ENCODE results near the gene MXRA7. TPM values are rescaled to one million over a fixed set of nuclear protein-coding genes. Genes with fewer than 3 reads are reported as not detected.
"Not testable (repeated sequence)": the region's sequence is repeated elsewhere in the genome, so short reads cannot be mapped to it uniquely, and the experiment has no call there.

The MXRA7 gene
- total and polyA plus RNA-seq, 8 donors = 41.4 to 209 (median 71.6) TPM

DNA sequence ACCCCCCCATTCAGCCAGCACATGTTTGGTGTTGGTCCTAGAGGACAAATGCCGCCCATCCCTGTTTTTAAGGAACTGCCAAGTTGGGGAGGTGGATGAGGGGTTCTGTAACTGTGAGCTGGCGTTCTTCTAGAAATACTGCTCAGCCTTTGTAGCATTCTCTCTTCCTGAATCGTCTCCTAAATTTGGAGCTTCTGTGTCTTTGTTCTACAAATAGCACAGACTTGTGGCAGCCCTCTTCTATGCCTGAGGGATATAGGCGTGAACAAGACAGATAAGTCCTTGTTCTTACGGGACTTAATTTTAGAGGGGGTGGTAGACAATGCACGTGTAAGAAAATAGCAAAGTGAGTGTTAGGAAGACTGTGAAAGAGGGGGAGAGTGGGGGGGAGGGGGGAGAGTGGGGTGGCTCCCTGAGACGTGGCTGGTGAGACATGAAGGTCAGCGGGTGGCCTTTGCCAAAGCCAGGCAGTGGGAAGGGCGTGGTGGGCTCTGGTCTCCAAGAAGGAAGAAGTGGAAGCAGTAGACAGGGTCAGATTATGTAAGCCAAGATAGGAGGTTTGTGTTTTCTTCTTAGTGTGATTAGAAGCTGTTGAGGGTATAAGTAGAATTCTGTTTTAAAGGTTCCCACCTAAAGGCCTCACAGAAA is 37.1 kb upstream of the MXRA7 start:
- Histone ChIP-seq H3K9me3 (no peaks in the 10 kb centered on the region), H3K27me3 (no peaks in the 10 kb centered on the region), H3K4me1 (peaks cover 0 to 4% (median 0%) of the 10 kb centered on the region in 4 donors), H3K4me3 (no peak overlapping the region), H3K27ac (no peak overlapping the region), H3K36me3 (peaks cover 31 to 77% (median 68%) of the 10 kb centered on the region in 4 donors)
- 68 to 80% (median 77%) methylated on average over 9 of the region's 9 CpGs for WGBS, 5 donors
- no peak for TF ChIP-seq POLR2A (IDR thresholded peaks at IDR 0.05)
- no peak for TF ChIP-seq EP300 (IDR thresholded peaks at IDR 0.05)
- no peak for TF ChIP-seq POLR2AphosphoS5 (IDR thresholded peaks at IDR 0.05)
- TF ChIP-seq, protein P1, sequence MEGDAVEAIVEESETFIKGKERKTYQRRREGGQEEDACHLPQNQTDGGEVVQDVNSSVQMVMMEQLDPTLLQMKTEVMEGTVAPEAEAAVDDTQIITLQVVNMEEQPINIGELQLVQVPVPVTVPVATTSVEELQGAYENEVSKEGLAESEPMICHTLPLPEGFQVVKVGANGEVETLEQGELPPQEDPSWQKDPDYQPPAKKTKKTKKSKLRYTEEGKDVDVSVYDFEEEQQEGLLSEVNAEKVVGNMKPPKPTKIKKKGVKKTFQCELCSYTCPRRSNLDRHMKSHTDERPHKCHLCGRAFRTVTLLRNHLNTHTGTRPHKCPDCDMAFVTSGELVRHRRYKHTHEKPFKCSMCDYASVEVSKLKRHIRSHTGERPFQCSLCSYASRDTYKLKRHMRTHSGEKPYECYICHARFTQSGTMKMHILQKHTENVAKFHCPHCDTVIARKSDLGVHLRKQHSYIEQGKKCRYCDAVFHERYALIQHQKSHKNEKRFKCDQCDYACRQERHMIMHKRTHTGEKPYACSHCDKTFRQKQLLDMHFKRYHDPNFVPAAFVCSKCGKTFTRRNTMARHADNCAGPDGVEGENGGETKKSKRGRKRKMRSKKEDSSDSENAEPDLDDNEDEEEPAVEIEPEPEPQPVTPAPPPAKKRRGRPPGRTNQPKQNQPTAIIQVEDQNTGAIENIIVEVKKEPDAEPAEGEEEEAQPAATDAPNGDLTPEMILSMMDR (IDR thresholded peaks at IDR 0.05) = no peak
- intact Hi-C loops (cut with DNase I; ENCODE audit: low total_unique reads) = no loop called here
- DNase-seq = no peak

DNA sequence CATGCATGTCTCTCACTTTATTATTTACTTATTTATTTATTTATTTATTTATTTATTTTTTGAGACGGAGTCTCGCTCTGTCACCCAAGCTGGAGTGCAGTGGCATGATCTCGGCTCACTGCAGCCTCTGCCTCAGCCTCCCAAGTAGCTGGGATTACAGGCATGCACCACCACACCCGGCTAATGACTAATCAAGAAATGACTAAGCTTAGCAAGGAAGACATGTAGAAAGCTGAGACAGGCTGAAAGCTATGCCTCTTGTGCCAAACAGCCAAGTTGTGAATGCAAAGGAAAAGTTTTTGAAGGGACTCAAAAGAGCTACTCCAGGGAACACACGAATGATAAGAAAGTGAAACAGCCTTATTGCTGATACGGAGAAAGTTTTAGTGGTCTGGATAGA is 35.0 kb upstream of the MXRA7 start:
- WGBS, 5 donors = 93 to 96% (median 95%) methylated on average over 6 of the region's 6 CpGs
- H3K4me1 ChIP-seq; H3K27me3 ChIP-seq; H3K4me3 ChIP-seq; H3K9me3 ChIP-seq; intact Hi-C loops (cut with DNase I; ENCODE audit: low total_unique reads); H3K27ac ChIP-seq; DNase-seq: not testable (repeated sequence)
- H3K36me3 ChIP-seq = peaks cover 39 to 82% (median 77%) of the 10 kb centered on the region in 4 donors

DNA sequence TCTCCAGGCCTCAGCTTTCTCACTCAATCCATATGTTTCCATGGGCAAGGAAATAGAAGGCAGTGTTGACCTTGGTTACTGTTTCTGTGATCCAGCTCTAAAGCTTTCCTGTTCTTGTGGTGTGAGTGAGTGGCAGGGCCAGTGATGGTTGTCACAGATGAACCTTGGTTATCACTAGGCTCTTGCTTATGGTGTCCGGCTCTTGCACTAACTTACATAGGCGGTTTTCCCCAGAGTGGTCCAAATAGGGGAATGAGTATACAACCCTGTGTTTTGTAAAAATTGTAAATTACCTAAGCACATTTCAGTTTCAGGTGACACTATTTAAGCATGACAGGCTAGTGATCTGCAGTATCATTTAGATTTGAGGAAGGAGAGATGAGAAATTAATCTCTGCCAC is 34.0 kb upstream of the MXRA7 start:
- Histone ChIP-seq H3K4me3 (no peak overlapping the region), H3K27ac (no peak overlapping the region), H3K9me3 (no peaks in the 10 kb centered on the region), H3K27me3 (no peaks in the 10 kb centered on the region), H3K36me3 (peaks cover 39 to 82% (median 76%) of the 10 kb centered on the region in 4 donors), H3K4me1 (peaks cover 7 to 16% (median 10%) of the 10 kb centered on the region in 4 donors)
- DNase-seq = no peak
- WGBS, 5 donors = 75 to 100% (median 98%) methylated on average over 2 of the region's 2 CpGs
- intact Hi-C loops (cut with DNase I; ENCODE audit: low total_unique reads) = no loop called here
- TF ChIP-seq EP300 (IDR thresholded peaks at IDR 0.05) (no peak), POLR2A (IDR thresholded peaks at IDR 0.05) (no peak), POLR2AphosphoS5 (IDR thresholded peaks at IDR 0.05) (no peak)
- TF ChIP-seq, protein P1 (IDR thresholded peaks at IDR 0.05) = no peak

DNA sequence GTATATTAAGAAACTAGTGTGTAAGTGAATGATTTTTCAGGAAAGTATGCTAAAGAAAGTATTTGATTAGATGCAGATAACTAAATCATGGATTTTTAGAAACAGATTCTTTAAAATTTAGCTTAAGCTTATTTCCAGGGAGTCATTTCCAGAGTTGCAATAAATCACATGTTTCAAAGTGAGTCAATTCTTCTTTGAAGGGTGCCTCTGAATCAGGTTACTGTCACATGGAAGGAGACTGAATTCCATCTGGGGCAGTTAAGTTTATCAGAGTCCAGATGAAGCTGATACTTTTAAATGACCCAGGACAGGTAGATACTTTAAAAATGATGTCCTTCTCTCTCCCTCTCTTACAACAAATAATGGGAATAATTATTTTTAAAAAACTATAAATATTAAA is 32.2 kb upstream of the MXRA7 start:
- TF ChIP-seq POLR2A (IDR thresholded peaks at IDR 0.05) (no peak), EP300 (IDR thresholded peaks at IDR 0.05) (no peak), POLR2AphosphoS5 (IDR thresholded peaks at IDR 0.05) (no peak)
- TF ChIP-seq, protein P1 (IDR thresholded peaks at IDR 0.05) = no peak
- DNase-seq = no peak
- Histone ChIP-seq H3K27me3 (no peaks in the 10 kb centered on the region), H3K4me3 (no peak overlapping the region), H3K4me1 (peaks cover 19 to 30% (median 26%) of the 10 kb centered on the region in 4 donors), H3K36me3 (peaks cover 35 to 67% (median 61%) of the 10 kb centered on the region in 4 donors), H3K27ac (no peak overlapping the region), H3K9me3 (no peaks in the 10 kb centered on the region)
- intact Hi-C loops (cut with DNase I; ENCODE audit: low total_unique reads) = no loop called here

Data from stomach (tissue), 9 donors.